Activated CD4-positive, alpha-beta T cell treated with anti-CD3 and anti-CD28 coated beads, Interleukin-2, amount 10 ng/mL, durations not matched to agents 24 days and 14 days (primary cell): ENCODE results near the gene KSR1. TPM values are rescaled to one million over a fixed set of nuclear protein-coding genes. Genes with fewer than 3 reads are reported as not detected.
"Not testable (repeated sequence)": the region's sequence is repeated elsewhere in the genome, so short reads cannot be mapped to it uniquely, and the experiment has no call there.

ENCODE experiments used
- DNase-seq: peaks from one replicate; pipeline ENCODE4 v3.0.0; 2022
- H3K27ac Mint-ChIP-seq: one replicate; pipeline ENCODE4 v1.8.0; 2022; ENCODE audit warnings: mild to moderate bottlenecking, mixed read lengths
- H3K27me3 Mint-ChIP-seq: one replicate; pipeline ENCODE4 v1.8.0; 2022; ENCODE audit warnings: mixed read lengths
- H3K36me3 Mint-ChIP-seq: one replicate; pipeline ENCODE4 v1.8.0; 2022; ENCODE audit warnings: low read depth, mild to moderate bottlenecking, mixed read lengths
- H3K4me1 Mint-ChIP-seq: one replicate; pipeline ENCODE4 v1.8.0; 2021; ENCODE audit warnings: mixed read lengths
- H3K4me3 Mint-ChIP-seq: one replicate; pipeline ENCODE4 v1.8.0; 2022; ENCODE audit warnings: mild to moderate bottlenecking, moderate library complexity, mixed read lengths
- H3K9me3 Mint-ChIP-seq: one replicate; pipeline ENCODE4 v1.8.0; 2021; ENCODE audit warnings: mixed read lengths
- intact Hi-C: fragments of 100-400 bp; cut with micrococcal nuclease; formaldehyde crosslinking; loops from one replicate; pipeline ENCODE4 v1.15.1; 2023
- total RNA-seq: library from RNA; stranded (reverse); gene quantifications from 2 replicates; pipeline ENCODE4 v1.2.3, GENCODE V29; 2022

KSR1 gene
- total RNA-seq, 1 donor from 2014 or later = 104 TPM

DNA sequence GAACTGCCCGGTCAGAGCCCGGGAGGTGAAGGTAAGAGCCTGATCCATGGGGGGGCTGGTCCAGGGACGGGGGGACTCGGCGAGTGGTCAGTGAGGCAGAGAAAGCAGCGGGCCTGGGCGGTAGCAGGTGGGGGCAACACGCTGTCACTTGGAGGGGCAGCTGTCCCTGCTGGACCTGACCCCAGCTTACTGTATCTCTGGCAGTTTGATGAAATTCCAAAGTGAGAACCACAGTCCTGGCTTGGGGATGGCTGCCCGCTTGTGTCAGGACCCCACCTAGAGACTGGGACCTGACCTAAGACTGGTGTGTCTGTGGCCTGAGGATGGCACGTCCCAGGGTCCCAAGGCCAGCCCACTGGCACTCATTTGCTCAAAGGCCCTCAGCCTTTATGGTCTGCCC, 35.1 kb upstream of the KSR1 start:
- intact Hi-C loops = no loop called here
- peaks cover 3% of the 10 kb centered on the region for H3K4me1 Mint-ChIP-seq
- H3K27ac Mint-ChIP-seq = no peak overlapping the region
- no peaks in the 10 kb centered on the region for H3K36me3 Mint-ChIP-seq
- no peak overlapping the region for H3K4me3 Mint-ChIP-seq
- H3K27me3 Mint-ChIP-seq = peaks cover 5% of the 10 kb centered on the region
- H3K9me3 Mint-ChIP-seq = no peaks in the 10 kb centered on the region
- DNase-seq = no peak

DNA sequence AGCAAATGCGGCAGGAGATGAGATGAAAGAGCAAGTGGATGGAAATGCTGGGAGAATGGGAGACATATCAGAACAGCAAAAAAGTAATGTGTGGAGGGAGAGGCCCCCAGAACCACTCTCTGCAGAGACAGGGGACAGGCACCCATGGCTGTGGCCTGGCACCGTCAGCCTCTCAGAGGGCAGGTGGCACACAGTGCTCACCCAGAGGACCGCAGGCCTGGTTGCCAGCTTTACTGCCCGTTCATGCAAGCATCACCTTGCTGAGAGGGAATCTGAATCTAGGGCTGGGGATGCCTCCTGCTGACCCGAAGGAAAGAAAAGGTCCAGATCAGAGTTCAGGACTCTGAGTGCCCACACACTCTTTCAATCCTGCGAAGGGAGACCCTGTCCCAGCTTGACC, 34.6 kb upstream of the KSR1 start:
- H3K36me3 Mint-ChIP-seq, H3K27ac Mint-ChIP-seq, DNase-seq, H3K27me3 Mint-ChIP-seq, H3K4me3 Mint-ChIP-seq, H3K4me1 Mint-ChIP-seq, H3K9me3 Mint-ChIP-seq, intact Hi-C loops: not testable (repeated sequence)

DNA sequence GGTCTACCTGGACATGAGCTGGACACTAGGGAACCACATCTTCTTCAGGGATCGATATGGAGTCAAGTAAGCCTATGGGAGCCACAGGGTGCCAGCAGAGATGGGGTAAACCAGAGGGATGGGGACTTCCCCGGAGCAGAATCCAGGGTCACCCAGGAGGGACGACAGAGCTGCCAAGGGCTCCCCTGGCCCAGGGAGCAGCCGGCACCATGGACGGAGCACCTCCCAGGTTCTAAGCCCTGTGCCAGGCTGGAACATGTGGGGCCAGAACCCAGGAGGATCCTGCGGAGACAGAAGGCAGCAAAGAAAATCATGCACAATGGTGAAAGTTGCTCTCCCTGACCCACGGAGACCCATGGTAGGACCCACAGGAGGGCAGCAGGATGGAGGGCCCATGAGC, 33.6 kb upstream of the KSR1 start:
- Mint-ChIP-seq H3K4me1 (peaks cover 3% of the 10 kb centered on the region), H3K9me3 (no peaks in the 10 kb centered on the region)

DNA sequence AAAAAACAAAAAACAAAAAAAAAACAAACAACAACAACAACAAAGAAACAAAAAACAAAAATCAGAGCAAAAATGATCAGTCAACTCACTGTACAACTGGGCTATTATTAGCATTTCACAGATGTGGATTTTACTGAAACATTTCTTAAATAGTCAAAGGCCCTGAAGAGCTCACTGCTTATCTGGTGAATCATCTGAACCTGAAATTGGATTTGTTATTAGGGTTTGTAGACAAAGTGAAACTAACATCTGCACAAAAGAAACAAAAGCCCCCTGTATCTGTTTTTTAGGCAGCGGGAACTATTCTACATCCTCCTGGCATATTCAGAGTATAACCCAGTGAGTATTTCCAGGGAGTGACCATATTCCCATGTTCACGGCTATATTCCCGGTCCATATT, 32.6 kb upstream of the KSR1 start:
- peaks cover 3% of the 10 kb centered on the region for H3K4me1 Mint-ChIP-seq
- H3K27ac Mint-ChIP-seq = no peak overlapping the region
- DNase-seq = no peak
- no peaks in the 10 kb centered on the region for H3K36me3 Mint-ChIP-seq
- H3K4me3 Mint-ChIP-seq = no peak overlapping the region
- intact Hi-C loops = no loop called here
- peaks cover 3% of the 10 kb centered on the region for H3K27me3 Mint-ChIP-seq
- H3K9me3 Mint-ChIP-seq = no peaks in the 10 kb centered on the region

More for the DNA sequence above, 33.6 kb upstream of the KSR1 start:
- Mint-ChIP-seq H3K27ac (no peak overlapping the region), H3K27me3 (peaks cover 3% of the 10 kb centered on the region), H3K4me3 (no peak overlapping the region), H3K36me3 (no peaks in the 10 kb centered on the region)
- no peak for DNase-seq
- intact Hi-C loops = no loop called here

DNA sequence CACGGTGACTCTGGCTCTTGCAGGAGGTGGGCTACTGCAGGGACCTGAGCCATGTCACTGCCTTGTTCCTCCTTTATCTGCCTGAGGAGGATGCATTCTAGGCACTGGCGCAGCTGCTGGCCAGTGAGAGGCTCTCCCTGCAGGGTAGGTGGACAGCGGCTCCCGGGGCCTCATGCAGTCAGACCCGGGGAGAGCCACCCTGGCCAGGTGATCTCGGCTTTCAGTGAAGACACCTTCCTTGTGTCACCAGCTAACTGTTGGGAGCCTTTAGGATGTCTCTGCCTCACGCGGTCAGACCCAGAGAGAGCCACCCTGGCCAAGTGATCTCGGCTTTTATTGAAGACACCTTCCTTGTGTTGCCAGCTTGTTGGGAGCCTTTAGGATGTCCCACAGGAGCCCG, 31.7 kb upstream of the KSR1 start:
- Mint-ChIP-seq H3K4me3 (no peak overlapping the region), H3K27ac (no peak overlapping the region), H3K4me1 (peaks cover 3% of the 10 kb centered on the region), H3K27me3 (peaks cover 3% of the 10 kb centered on the region), H3K36me3 (no peaks in the 10 kb centered on the region), H3K9me3 (no peaks in the 10 kb centered on the region)
- DNase-seq = no peak
- intact Hi-C loops = no loop called here

DNA sequence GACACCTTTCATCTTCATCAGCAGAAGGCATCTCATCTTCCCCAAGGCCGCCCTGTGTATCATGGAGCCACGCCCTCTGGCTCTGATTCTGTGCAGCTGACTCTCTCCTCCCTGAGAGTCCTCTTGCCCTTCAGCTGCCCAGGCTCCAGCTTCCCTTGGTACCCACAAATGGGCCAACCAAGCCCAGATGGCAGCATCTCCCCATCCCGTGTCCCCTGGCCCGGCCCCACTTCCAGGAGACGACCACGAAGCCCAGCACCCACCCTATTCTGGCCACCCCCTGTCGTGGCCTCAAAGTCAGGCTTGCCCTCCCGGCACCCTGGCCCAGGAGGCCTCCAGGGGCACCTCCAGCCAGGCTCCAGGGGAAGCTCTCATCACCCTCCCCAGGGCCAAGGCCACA, 31.3 kb upstream of the KSR1 start:
- H3K36me3 Mint-ChIP-seq = no peaks in the 10 kb centered on the region
- H3K27me3 Mint-ChIP-seq = peaks cover 3% of the 10 kb centered on the region
- H3K4me1 Mint-ChIP-seq = peaks cover 3% of the 10 kb centered on the region
- H3K9me3 Mint-ChIP-seq = no peaks in the 10 kb centered on the region
- intact Hi-C loops = no loop called here
- no peak overlapping the region for H3K27ac Mint-ChIP-seq
- no peak overlapping the region for H3K4me3 Mint-ChIP-seq
- no peak for DNase-seq

DNA sequence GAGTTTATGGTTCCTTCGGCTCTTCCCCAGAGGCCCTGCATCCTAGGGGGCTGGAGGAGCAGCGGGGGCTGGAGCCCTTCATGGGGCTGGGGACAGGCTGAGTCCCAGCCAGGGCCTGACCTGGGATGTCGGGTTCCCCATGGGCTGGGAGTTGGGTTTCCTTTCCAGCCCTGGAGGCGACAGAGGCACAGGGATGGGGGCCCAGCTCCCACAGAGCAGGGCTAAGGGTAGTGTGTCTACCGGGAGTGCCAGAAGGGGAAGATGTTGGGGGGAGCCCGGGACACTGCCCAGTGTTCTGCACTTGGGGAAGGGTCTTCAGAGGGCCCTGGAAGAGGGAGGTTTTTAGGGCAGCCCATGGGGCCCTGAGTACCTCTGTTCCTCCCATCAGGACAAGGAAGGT, 30.7 kb upstream of the KSR1 start:
- H3K4me1 Mint-ChIP-seq, H3K9me3 Mint-ChIP-seq, intact Hi-C loops, H3K4me3 Mint-ChIP-seq, H3K36me3 Mint-ChIP-seq, H3K27ac Mint-ChIP-seq, H3K27me3 Mint-ChIP-seq, DNase-seq: not testable (repeated sequence)

DNA sequence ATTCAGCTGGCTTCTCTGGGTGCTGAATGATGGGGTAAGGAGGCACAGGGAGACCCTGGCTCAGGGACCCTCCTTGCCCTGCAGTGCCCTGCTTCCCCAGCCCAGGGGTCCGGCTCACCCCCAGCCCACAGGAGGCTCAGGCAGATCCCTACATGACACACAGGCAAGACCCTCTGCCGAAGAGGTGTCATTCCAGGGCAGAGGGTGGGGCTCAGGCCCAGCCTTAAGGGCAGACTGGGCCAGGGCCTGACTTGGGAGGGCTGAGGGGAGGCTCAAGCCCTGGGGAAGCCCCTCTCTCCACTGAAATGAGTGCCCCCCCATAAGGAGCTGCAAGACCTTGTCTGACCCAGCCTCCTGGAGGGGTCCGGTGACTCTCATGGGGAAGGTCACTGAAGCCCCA, 30.3 kb upstream of the KSR1 start:
- Mint-ChIP-seq H3K27me3 (peaks cover 3% of the 10 kb centered on the region), H3K4me3 (no peak overlapping the region), H3K9me3 (no peaks in the 10 kb centered on the region), H3K27ac (no peak overlapping the region), H3K36me3 (no peaks in the 10 kb centered on the region), H3K4me1 (peaks cover 3% of the 10 kb centered on the region)
- no peak for DNase-seq
- intact Hi-C loops = no loop called here

DNA sequence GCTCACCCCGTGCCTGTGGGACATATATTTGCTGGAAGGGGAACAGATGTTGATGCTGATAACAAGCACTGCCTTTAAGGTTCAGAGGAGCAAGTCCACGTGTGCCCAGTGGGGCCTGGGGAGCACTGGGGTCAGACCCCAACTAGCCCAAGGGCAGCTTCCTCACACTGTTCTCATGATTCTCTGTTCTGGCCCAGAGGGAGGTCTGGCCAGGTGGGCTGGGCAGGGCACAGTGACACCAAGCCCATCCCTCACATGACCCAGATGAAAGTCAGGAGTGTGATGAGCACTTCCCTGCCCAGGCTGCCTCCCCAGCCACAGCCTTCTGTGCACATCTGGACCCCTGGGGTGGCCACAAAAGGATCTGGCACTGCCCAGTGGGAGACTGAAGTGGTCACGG, 29.8 kb upstream of the KSR1 start:
- H3K27me3 Mint-ChIP-seq, H3K4me1 Mint-ChIP-seq, intact Hi-C loops, H3K9me3 Mint-ChIP-seq, H3K4me3 Mint-ChIP-seq, DNase-seq, H3K36me3 Mint-ChIP-seq, H3K27ac Mint-ChIP-seq: not testable (repeated sequence)

DNA sequence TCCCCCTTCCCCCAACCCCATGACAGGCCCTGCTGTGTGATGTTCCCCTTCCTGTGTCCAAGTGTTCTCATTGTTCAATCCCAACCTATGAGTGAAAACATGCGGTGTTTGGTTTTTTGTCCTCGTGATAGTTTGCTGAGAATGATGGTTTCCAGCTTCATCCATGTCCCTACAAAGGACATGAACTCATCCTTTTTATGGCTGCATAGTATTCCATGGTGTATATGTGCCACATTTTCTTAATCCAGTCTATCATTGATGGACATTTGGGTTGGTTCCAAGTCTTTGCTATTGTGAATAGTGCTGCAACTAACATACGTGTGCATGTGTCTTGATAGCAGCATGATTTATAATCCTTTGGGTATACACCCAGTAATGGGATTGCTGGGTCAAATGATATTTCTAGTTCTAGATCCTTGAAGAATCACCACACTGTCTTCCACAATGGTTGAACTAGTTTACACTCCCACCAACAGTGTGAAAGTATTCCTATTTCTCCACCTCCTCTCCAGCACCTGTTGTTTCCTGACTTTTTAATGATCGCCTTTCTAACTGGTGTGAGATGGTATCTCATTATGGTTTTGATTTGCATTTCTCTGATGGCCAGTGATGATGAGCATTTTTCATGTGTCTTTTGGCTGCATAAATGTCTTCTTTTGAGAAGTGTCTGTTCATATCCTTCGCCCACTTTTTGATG, 28.9 kb upstream of the KSR1 start:
- H3K36me3 Mint-ChIP-seq, H3K27me3 Mint-ChIP-seq, DNase-seq, H3K27ac Mint-ChIP-seq, H3K4me1 Mint-ChIP-seq, H3K4me3 Mint-ChIP-seq, H3K9me3 Mint-ChIP-seq, intact Hi-C loops: not testable (repeated sequence)

DNA sequence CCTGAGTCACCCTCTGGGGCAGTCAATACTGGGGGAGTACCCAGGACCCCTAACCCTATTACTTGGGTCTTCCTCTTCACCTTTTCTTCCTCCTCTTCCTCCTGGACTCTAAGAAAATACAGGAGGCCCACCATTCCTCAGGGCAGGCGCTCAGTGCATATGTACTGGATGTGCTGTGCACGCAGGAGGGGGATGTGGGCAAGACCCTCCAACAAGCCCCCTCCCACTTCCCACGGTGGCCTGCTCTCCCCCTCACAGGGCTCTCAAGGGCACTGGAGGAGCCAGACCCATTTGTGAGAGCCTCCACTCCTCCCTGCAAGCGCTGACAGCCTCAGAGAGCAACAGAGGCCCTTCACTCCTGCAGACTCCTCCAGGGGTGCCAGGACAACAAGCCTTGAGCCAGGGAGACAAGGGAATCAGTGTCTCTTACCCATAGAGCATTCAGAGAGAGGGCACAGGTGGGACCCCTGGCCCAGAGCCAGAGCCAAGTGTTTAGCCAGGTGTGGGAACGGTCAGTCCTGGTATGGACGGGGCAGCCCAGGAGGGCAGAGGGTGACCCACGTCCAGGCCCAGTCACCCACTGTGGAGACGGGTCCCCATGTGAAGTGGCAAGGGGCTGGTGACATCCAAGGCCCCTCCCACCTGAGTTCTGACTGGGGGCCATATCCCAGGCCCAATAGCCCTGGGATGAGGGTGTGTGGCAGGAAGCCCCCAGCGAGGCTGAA, 27.3 kb upstream of the KSR1 start:
- no peak overlapping the region for H3K27ac Mint-ChIP-seq
- intact Hi-C loops = no loop called here
- H3K4me1 Mint-ChIP-seq = no peaks in the 10 kb centered on the region
- no peak for DNase-seq
- H3K4me3 Mint-ChIP-seq = no peak overlapping the region
- H3K27me3 Mint-ChIP-seq = peaks cover 2% of the 10 kb centered on the region
- no peaks in the 10 kb centered on the region for H3K36me3 Mint-ChIP-seq
- H3K9me3 Mint-ChIP-seq = no peaks in the 10 kb centered on the region

DNA sequence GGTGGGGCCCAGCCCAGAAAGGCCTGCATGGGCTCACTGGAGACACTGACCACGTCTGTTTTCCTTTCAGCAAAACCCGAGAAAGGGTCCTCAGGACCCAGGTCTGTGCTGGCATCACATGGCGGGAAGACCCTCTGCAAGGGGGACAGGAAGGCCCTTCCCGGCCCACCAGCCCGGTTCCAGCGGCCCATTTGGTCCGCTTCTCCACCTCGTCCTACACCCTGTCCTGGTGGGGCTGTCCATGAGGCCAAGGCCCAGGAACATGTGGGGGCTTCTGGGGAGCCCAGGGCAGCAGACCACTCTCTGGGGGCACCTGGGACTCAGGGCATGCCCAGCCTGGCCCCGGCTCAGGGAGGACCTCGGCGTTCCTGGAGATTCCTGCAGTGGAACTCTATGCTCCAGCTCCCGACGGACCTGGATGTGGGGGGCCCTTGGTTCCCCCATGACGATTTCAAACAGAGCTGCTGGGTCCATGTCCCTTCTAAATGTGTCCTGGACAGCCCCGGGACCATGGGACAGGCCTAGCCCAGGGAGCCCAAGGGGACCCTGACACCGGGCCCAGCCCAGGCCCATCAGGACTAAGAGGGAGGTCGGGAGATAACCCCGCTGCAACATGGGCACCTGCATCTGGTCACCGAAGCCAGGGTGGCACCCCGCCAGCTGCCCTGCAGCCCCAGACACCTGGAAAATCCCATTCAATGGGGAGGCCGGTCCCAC, 26.4 kb upstream of the KSR1 start:
- intact Hi-C loops = no loop called here
- Mint-ChIP-seq H3K4me1 (no peaks in the 10 kb centered on the region), H3K27me3 (peaks cover 2% of the 10 kb centered on the region), H3K4me3 (no peak overlapping the region), H3K27ac (no peak overlapping the region), H3K9me3 (no peaks in the 10 kb centered on the region), H3K36me3 (no peaks in the 10 kb centered on the region)
- DNase-seq = no peak

DNA sequence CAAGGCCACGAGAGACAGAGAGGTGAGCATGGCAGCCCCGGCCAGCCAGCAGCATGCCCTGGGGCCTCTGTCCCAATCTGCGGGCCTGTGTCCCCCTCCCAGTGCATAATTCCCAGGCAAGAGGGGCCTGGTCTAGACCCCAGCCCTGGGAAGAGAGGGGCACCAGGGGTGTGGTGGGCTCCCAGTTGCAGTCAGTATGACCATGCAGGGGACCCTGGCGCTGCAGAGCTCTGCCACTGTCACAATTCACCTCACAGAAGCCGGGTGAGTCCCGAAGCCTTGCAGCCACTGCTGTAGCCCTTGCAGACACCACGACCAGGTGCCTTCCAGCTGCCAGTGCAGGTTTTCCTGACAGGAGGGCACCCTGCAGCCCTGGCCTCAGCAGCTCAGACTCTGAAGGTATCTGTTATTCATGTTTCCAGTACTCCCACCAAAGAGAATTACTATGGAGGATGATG, 25.8 kb upstream of the KSR1 start:
- Mint-ChIP-seq H3K9me3 (no peaks in the 10 kb centered on the region), H3K36me3 (no peaks in the 10 kb centered on the region), H3K27me3 (peaks cover 2% of the 10 kb centered on the region), H3K27ac (no peak overlapping the region), H3K4me3 (no peak overlapping the region), H3K4me1 (no peaks in the 10 kb centered on the region)
- DNase-seq = no peak
- intact Hi-C loops = no loop called here

DNA sequence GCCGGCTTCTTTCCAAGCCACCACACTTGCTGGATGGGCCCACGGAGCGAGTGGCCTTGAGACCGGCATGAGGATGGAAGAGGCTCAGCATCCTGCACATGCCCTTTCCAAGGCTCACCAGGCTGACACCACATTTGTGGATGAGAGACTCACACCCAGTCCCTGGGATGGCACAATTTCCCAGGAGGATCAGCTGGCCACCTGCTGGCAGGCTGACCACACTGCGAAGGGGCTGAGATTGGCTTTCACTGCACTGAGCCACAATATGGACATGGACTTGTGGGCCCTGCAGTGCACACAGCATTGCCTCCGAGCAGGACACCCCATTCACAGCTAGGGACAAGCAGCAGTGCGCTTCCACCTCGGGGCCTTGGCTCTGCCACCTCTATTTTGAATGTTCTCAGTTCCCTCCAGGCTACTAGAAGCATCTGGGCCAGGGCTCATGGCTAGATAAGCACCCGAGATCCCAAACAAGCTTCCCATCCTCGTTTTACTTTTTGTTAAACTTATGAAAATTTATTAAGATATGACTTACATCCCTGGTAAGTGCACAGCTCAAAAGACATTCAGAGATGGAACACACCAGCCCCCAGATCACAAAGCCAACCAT, 25.3 kb upstream of the KSR1 start:
- Mint-ChIP-seq H3K27ac (no peak overlapping the region), H3K9me3 (no peaks in the 10 kb centered on the region), H3K36me3 (no peaks in the 10 kb centered on the region), H3K27me3 (peaks cover 2% of the 10 kb centered on the region), H3K4me1 (no peaks in the 10 kb centered on the region), H3K4me3 (no peak overlapping the region)
- DNase-seq = peak; percentile 62
- intact Hi-C loops = no loop called here
